Trophoblast cell (in vitro differentiated cells and primary cell): ENCODE measurements around the gene TRPC6.

Source experiments
- DNase-seq, 2 donors: peaks; one replicate each; pipeline ENCODE4 v3.0.0-alpha.2; 2016
- H2AFZ ChIP-seq: 2 replicates; pipeline ENCODE4 v1.6.1; 2013; ENCODE audit warnings: low read length, moderate library complexity, mild to moderate bottlenecking; ENCODE audit not compliant: insufficient read depth, poor library complexity
- H2AK5ac ChIP-seq: 2 replicates; pipeline ENCODE4 v1.6.1; 2013; ENCODE audit warnings: mild to moderate bottlenecking, low read length
- H2BK120ac ChIP-seq: 2 replicates; pipeline ENCODE4 v1.6.1; 2013; ENCODE audit warnings: low read length, mild to moderate bottlenecking, moderate library complexity; ENCODE audit not compliant: insufficient read depth, poor library complexity
- H2BK12ac ChIP-seq: 2 replicates; pipeline ENCODE4 v1.6.1; 2013; ENCODE audit warnings: mild to moderate bottlenecking, low read length, moderate library complexity
- H2BK5ac ChIP-seq: 2 replicates; pipeline ENCODE4 v1.6.1; 2013; ENCODE audit warnings: low read length, low read depth, moderate library complexity, mild to moderate bottlenecking; ENCODE audit not compliant: poor library complexity
- H3K14ac ChIP-seq: 2 replicates; pipeline ENCODE4 v1.6.1; 2013; ENCODE audit warnings: mild to moderate bottlenecking, low read length
- H3K18ac ChIP-seq: 2 replicates; pipeline ENCODE4 v1.6.1; 2013; ENCODE audit warnings: mild to moderate bottlenecking, low read length
- H3K23ac ChIP-seq: 2 replicates; pipeline ENCODE4 v1.6.1; 2013; ENCODE audit warnings: low read length
- H3K27ac ChIP-seq: 2 replicates; pipeline ENCODE4 v1.5.1; 2013; ENCODE audit warnings: low read depth, mild to moderate bottlenecking, inconsistent platforms, low read length, moderate library complexity
- H3K27me3 ChIP-seq: 2 replicates; pipeline ENCODE4 v1.6.1; 2013; ENCODE audit warnings: inconsistent platforms, mild to moderate bottlenecking, low read length, moderate library complexity; ENCODE audit not compliant: insufficient read depth
- H3K36me3 ChIP-seq, 2 experiments: 1 replicate in 1 of 2; 2 replicates in 1 of 2; pipeline ENCODE4 v1.6.1; 2013; ENCODE audit warnings: low read length in 2 of 2, mild to moderate bottlenecking in 2 of 2, moderate library complexity in 1 of 2; ENCODE audit not compliant: insufficient read depth in 2 of 2, control insufficient read depth in 1 of 2
- H3K4ac ChIP-seq: 2 replicates; pipeline ENCODE4 v1.6.1; 2013; ENCODE audit warnings: low read depth, mild to moderate bottlenecking, low read length, moderate library complexity
- H3K4me1 ChIP-seq, 2 experiments: 1 replicate in 1 of 2; 2 replicates in 1 of 2; pipeline ENCODE4 v1.6.1; 2013; ENCODE audit warnings: low read length in 2 of 2, mild to moderate bottlenecking in 2 of 2, moderate library complexity in 1 of 2; ENCODE audit not compliant: insufficient read depth in 2 of 2, control insufficient read depth in 1 of 2
- H3K4me2 ChIP-seq: 2 replicates; pipeline ENCODE4 v1.6.1; 2013; ENCODE audit warnings: inconsistent platforms, mild to moderate bottlenecking, low read length, moderate library complexity
- H3K4me3 ChIP-seq: 2 replicates; pipeline ENCODE4 v1.5.1; 2013; ENCODE audit warnings: mild to moderate bottlenecking, low read depth, low read length, inconsistent platforms
- H3K79me1 ChIP-seq: one replicate; pipeline ENCODE4 v1.6.1; 2013; ENCODE audit warnings: low read length
- H3K79me2 ChIP-seq: 2 replicates; pipeline ENCODE4 v1.6.1; 2013; ENCODE audit warnings: low read length, mild to moderate bottlenecking; ENCODE audit not compliant: control insufficient read depth, insufficient read depth, poor library complexity
- H3K9ac ChIP-seq: 2 replicates; pipeline ENCODE4 v1.6.1; 2013; ENCODE audit warnings: mild to moderate bottlenecking, low read length
- H3K9me3 ChIP-seq: 2 replicates; pipeline ENCODE4 v1.6.1; 2013; ENCODE audit warnings: low read depth, mild to moderate bottlenecking, control low read depth, inconsistent platforms, low read length; ENCODE audit not compliant: insufficient read depth
- H4K12ac ChIP-seq: 2 replicates; pipeline ENCODE4 v1.6.1; 2013; ENCODE audit warnings: low read depth, mild to moderate bottlenecking, low read length, moderate library complexity
- H4K8ac ChIP-seq: 2 replicates; pipeline ENCODE4 v1.6.1; 2013; ENCODE audit warnings: low read depth, mild to moderate bottlenecking, low read length, moderate library complexity
- H4K91ac ChIP-seq: one replicate; pipeline ENCODE4 v1.6.1; 2013; ENCODE audit warnings: low read depth, mild to moderate bottlenecking, low read length, moderate library complexity
- WGBS: extraction: QIAGEN DNeasy Blood & Tissue Kit; methylation state at CpG from one replicate; pipeline ENCODE4 v1.1.7; 2013; ENCODE audit warnings: missing lambda C conversion rate; ENCODE audit not compliant: insufficient read length, insufficient coverage; ENCODE audit errors: extremely low coverage; 5-methylcytosine and 5-hydroxymethylcytosine counted together

The TRPC6 gene

DNA sequence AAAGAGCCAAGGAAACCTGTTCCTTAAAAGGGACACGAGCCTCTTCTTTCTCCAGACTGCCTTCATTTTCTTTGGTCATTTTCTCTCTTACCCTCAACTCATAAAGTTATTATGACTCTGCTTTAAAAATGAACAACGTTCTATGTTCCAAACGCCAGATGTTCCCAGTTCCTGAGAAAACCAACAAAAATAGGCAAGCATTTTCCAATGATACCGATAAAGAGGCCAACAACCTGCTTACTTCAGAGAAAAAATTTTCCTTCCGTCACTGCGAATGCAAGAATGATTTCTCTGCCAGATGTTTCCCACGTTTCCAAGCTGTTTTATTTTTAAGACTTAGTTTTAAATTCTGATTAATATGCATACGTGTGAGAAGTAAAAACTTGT, 315 bp upstream of the TRPC6 start:
- no peaks in the 10 kb centered on the region for H3K36me3 ChIP-seq
- H2BK120ac ChIP-seq: no peak overlapping the region
- H4K91ac ChIP-seq: no peak overlapping the region
- H3K79me2 ChIP-seq: no peaks in the 10 kb centered on the region
- H3K4me3 ChIP-seq: no peak overlapping the region
- H3K79me1 ChIP-seq: no peaks in the 10 kb centered on the region
- DNase-seq: no peak
- no peak overlapping the region for H4K8ac ChIP-seq
- peaks cover 7 to 11% of the 10 kb centered on the region in 2 experiments for H3K4me1 ChIP-seq
- peaks cover 3% of the 10 kb centered on the region for H3K9me3 ChIP-seq
- no peak overlapping the region for H3K23ac ChIP-seq
- no peak overlapping the region for H3K14ac ChIP-seq
- no peak overlapping the region for H2BK12ac ChIP-seq
- WGBS: no CpG with 5 or more reads among the region's 8 CpGs
- no peak overlapping the region for H2AK5ac ChIP-seq
- H2BK5ac ChIP-seq: no peak overlapping the region
- H4K12ac ChIP-seq: no peak overlapping the region
- H3K4ac ChIP-seq: no peak overlapping the region
- no peak overlapping the region for H3K4me2 ChIP-seq
- peaks cover 24% of the 10 kb centered on the region for H3K27me3 ChIP-seq
- H2AFZ ChIP-seq: no peak overlapping the region
- H3K9ac ChIP-seq: no peak overlapping the region
- no peak overlapping the region for H3K27ac ChIP-seq
- no peak overlapping the region for H3K18ac ChIP-seq

DNA sequence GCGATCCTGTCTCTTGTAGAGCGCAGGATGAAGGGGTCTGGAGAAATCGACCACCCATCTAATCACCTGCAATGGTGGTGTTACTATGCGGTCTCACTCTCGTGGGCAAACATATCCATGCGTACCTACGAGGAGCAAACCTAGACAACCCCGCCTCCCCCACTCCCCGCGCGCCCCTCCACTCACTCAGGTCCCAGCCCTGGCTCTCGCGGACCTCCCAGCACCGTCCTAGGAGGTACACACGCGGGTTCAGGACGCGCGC, 887 bp downstream of the TRPC6 start:
- no peak overlapping the region for H3K9ac ChIP-seq
- no peak overlapping the region for H2BK5ac ChIP-seq
- no peak overlapping the region for H3K27ac ChIP-seq
- H2AFZ ChIP-seq: no peak overlapping the region
- no peak overlapping the region for H4K12ac ChIP-seq
- H3K4ac ChIP-seq: no peak overlapping the region
- H3K79me1 ChIP-seq: no peaks in the 10 kb centered on the region
- peak overlapping the region; percentile 95 for H3K4me2 ChIP-seq
- H3K18ac ChIP-seq: no peak overlapping the region
- H3K4me3 ChIP-seq: peak overlapping the region; percentile 70
- no peak overlapping the region for H2BK12ac ChIP-seq
- no peak overlapping the region for H2AK5ac ChIP-seq
- H4K8ac ChIP-seq: no peak overlapping the region
- H3K23ac ChIP-seq: no peak overlapping the region
- peaks cover 24% of the 10 kb centered on the region for H3K27me3 ChIP-seq
- no CpG with 5 or more reads among the region's 19 CpGs for WGBS
- H3K9me3 ChIP-seq: peaks cover 3% of the 10 kb centered on the region
- H4K91ac ChIP-seq: no peak overlapping the region
- H2BK120ac ChIP-seq: no peak overlapping the region
- H3K4me1 ChIP-seq: peaks cover 7 to 11% of the 10 kb centered on the region in 2 experiments
- DNase-seq: no peak
- H3K79me2 ChIP-seq: no peaks in the 10 kb centered on the region
- H3K36me3 ChIP-seq: no peaks in the 10 kb centered on the region
- no peak overlapping the region for H3K14ac ChIP-seq

GRCh38 chr11:101582236-101582988, 1.4 kb downstream of the TRPC6 start:
- Histone ChIP-seq H2AK5ac (no peak overlapping the region), H3K14ac (no peak overlapping the region), H4K8ac (no peak overlapping the region), H3K27me3 (peaks cover 24% of the 10 kb centered on the region), H3K36me3 (no peaks in the 10 kb centered on the region), H2BK120ac (no peak overlapping the region), H4K91ac (no peak overlapping the region), H3K27ac (no peak overlapping the region), H3K4ac (no peak overlapping the region), H2BK5ac (no peak overlapping the region), H3K4me1 (peaks cover 7 to 11% of the 10 kb centered on the region in 2 experiments), H3K79me2 (no peaks in the 10 kb centered on the region), H3K23ac (no peak overlapping the region), H3K4me2 (peak overlapping the region; percentile 95), H2AFZ (no peak overlapping the region), H3K9me3 (peaks cover 3% of the 10 kb centered on the region), H3K79me1 (no peaks in the 10 kb centered on the region), H4K12ac (no peak overlapping the region), H2BK12ac (no peak overlapping the region), H3K4me3 (peak overlapping the region; percentile 61), H3K18ac (no peak overlapping the region), H3K9ac (no peak overlapping the region)
- DNase-seq: no peak
- no CpG with 5 or more reads among the region's 35 CpGs for WGBS

DNA sequence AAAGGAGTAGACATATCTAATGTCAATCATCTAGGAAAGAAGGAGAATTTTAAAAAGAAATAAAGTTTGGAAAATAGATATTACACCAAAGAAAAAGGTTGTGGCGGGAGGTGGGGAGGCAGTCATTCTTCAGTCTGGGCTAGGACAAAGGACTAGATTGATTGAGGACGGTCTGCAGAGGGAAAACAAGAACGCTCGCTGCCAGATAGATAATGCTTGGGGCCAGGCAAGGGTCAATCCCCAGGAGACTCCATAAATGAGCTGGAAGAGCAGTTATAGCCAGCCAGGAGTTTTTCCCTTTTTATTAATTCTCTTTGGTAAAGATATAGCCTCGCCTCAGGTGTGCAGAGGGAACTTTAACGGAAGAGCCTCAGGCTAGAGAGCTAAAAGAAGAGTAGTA, 6.3 kb downstream of the TRPC6 start:
- H3K36me3 ChIP-seq: no peaks in the 10 kb centered on the region
- no CpG with 5 or more reads among the region's 6 CpGs for WGBS
- no peak overlapping the region for H3K14ac ChIP-seq
- no peaks in the 10 kb centered on the region for H3K79me2 ChIP-seq
- H3K27me3 ChIP-seq: peaks cover 7% of the 10 kb centered on the region
- no peaks in the 10 kb centered on the region for H3K79me1 ChIP-seq
- no peak overlapping the region for H3K4me2 ChIP-seq
- peak in 1 of 2 donors; percentile 11 for DNase-seq
- H4K8ac ChIP-seq: no peak overlapping the region
- no peak overlapping the region for H2AK5ac ChIP-seq
- H3K18ac ChIP-seq: no peak overlapping the region
- H4K91ac ChIP-seq: no peak overlapping the region
- no peak overlapping the region for H3K9ac ChIP-seq
- H2BK5ac ChIP-seq: no peak overlapping the region
- no peak overlapping the region for H3K27ac ChIP-seq
- H4K12ac ChIP-seq: no peak overlapping the region
- no peaks in the 10 kb centered on the region for H3K9me3 ChIP-seq
- no peak overlapping the region for H2BK120ac ChIP-seq
- no peak overlapping the region for H3K4me3 ChIP-seq
- no peak overlapping the region for H2AFZ ChIP-seq
- no peak overlapping the region for H3K23ac ChIP-seq
- H2BK12ac ChIP-seq: no peak overlapping the region
- peaks cover 0 to under 1% of the 10 kb centered on the region in 2 experiments for H3K4me1 ChIP-seq
- no peak overlapping the region for H3K4ac ChIP-seq
